GM12892 (cell line): Measurements from ENCODE around the gene TMEM266.

Experiments used
- POLR2A ChIP-seq: IDR thresholded peaks from 2 replicates; pipeline ENCODE4 v1.6.1; 2011; ENCODE audit warnings: low read depth, low read length, control low read depth
- POLR2AphosphoS5 ChIP-seq: IDR thresholded peaks from 2 replicates; pipeline ENCODE4 v1.6.1; 2011; ENCODE audit warnings: low read depth, low read length, control low read depth
- TAF1 ChIP-seq: IDR thresholded peaks from 2 replicates; pipeline ENCODE4 v1.6.1; 2011; ENCODE audit warnings: low read depth, mild to moderate bottlenecking, control low read depth, low read length, borderline replicate concordance

DNA sequence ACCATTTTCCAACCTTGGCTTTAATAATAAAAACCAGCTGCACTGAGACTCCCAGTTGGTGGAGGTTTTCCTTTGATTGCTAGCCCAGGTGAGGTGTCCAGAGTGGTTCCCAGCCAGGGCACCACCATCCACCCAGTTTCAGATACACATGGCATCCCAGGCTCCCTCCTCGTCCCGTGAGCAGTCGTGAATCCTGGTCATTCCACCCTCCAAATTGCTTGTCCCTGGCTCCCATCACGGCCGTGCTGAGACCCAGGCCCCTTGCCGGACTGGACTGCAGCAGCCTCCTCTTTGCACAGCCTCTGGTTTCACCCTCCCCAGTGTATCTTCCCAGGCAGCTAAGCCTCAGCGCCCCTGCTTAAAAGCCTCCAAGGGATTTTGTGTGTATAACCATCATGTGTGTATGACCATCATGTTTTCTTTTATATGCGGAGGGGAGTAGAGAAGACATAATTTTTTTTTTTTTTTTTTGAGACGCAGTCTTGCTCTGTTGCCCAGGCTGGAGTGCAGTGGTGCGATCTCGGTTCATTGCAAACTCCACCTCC lies 145.2 kb downstream of the TMEM266 start:
- TF ChIP-seq POLR2A (no peak), TAF1 (no peak), POLR2AphosphoS5 (no peak)
